ENCODE data around the gene ITGA8.

GRCh38 chr10:15719899-15720634 is at the start of gene ITGA8:
- no peak for TF ChIP-seq SP1 (IDR thresholded peaks at IDR 0.05; ENCODE audit: low read depth)
- TF ChIP-seq MAX (IDR thresholded peaks at IDR 0.05), result no peak
- TF ChIP-seq POLR2A (IDR thresholded peaks at IDR 0.05; ENCODE audit: borderline replicate concordance, extremely low read depth, insufficient read depth, insufficient read length), result no peak
- no peak for TF ChIP-seq ZFX (IDR thresholded peaks at IDR 0.05)
- TF ChIP-seq, protein P1, sequence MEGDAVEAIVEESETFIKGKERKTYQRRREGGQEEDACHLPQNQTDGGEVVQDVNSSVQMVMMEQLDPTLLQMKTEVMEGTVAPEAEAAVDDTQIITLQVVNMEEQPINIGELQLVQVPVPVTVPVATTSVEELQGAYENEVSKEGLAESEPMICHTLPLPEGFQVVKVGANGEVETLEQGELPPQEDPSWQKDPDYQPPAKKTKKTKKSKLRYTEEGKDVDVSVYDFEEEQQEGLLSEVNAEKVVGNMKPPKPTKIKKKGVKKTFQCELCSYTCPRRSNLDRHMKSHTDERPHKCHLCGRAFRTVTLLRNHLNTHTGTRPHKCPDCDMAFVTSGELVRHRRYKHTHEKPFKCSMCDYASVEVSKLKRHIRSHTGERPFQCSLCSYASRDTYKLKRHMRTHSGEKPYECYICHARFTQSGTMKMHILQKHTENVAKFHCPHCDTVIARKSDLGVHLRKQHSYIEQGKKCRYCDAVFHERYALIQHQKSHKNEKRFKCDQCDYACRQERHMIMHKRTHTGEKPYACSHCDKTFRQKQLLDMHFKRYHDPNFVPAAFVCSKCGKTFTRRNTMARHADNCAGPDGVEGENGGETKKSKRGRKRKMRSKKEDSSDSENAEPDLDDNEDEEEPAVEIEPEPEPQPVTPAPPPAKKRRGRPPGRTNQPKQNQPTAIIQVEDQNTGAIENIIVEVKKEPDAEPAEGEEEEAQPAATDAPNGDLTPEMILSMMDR (IDR thresholded peaks at IDR 0.05 in 2 of 3, conservative IDR thresholded peaks at IDR 0.05 in 1 of 3; ENCODE audit: borderline replicate concordance in 1 of 3, insufficient read depth in 1 of 3, low read depth in 2 of 3, low read length in 2 of 3), result 0 out of 6 replicates have a peak, but pooled peaks of 2 of the 3 experiments have one; percentile 12 to 13
- no peak for TF ChIP-seq ZNF274 (IDR thresholded peaks at IDR 0.05; ENCODE audit: low read depth, low read length)
